ENCODE data around the gene HGS. TPM values are rescaled to one million over a fixed set of nuclear protein-coding genes. Genes with fewer than 3 reads are reported as not detected.
A peak's percentile ranks its signal among the peaks of the same experiment; 100 is the strongest.

HGS gene
- polyA plus RNA-seq, 1 donor from 2014 or later: 81.1 TPM

GRCh38 chr17:81703747-81704654, 20.2 kb downstream of the HGS start:
- H4K20me1 ChIP-seq (ENCODE audit: insufficient read depth): no peaks in the 10 kb centered on the region
- H3K9me3 ChIP-seq (ENCODE audit: low read length): no peaks in the 10 kb centered on the region
- H3K4me2 ChIP-seq (ENCODE audit: low read length): peak overlapping the region; percentile 92
- H3K27ac ChIP-seq (ENCODE audit: low read length): peak overlapping the region; percentile 80
- H3F3A ChIP-seq (ENCODE audit: insufficient read depth, low read length, poor library complexity, severe bottlenecking): no peaks in the 10 kb centered on the region
- H3K9ac ChIP-seq (ENCODE audit: low read length): peak overlapping the region; percentile 94
- H3K79me2 ChIP-seq (replicated peaks; ENCODE audit: insufficient read depth, low read length): peaks cover 25% of the 10 kb centered on the region
- TF ChIP-seq EP300 (conservative IDR thresholded peaks at IDR 0.05; ENCODE audit: poor library complexity, severe bottlenecking) (no peak), SMC3 (conservative IDR thresholded peaks at IDR 0.05; ENCODE audit: poor library complexity) (no peak), POLR2AphosphoS5 (IDR thresholded peaks at IDR 0.05) (no peak), MXI1 (conservative IDR thresholded peaks at IDR 0.05; ENCODE audit: poor library complexity, severe bottlenecking) (peak; percentile 5)
- TF ChIP-seq, protein P1, sequence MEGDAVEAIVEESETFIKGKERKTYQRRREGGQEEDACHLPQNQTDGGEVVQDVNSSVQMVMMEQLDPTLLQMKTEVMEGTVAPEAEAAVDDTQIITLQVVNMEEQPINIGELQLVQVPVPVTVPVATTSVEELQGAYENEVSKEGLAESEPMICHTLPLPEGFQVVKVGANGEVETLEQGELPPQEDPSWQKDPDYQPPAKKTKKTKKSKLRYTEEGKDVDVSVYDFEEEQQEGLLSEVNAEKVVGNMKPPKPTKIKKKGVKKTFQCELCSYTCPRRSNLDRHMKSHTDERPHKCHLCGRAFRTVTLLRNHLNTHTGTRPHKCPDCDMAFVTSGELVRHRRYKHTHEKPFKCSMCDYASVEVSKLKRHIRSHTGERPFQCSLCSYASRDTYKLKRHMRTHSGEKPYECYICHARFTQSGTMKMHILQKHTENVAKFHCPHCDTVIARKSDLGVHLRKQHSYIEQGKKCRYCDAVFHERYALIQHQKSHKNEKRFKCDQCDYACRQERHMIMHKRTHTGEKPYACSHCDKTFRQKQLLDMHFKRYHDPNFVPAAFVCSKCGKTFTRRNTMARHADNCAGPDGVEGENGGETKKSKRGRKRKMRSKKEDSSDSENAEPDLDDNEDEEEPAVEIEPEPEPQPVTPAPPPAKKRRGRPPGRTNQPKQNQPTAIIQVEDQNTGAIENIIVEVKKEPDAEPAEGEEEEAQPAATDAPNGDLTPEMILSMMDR (IDR thresholded peaks at IDR 0.05; ENCODE audit: poor library complexity, severe bottlenecking): no peak
- no peaks in the 10 kb centered on the region for H3K27me3 ChIP-seq (ENCODE audit: insufficient read depth, low read depth, low read length)
- peak overlapping the region; percentile 27 for H2AFZ ChIP-seq (ENCODE audit: low read depth, low read length)
- H3K4me3 ChIP-seq (ENCODE audit: low read length): peak overlapping the region; percentile 96
- H3K9me2 ChIP-seq (ENCODE audit: insufficient read depth, low read length): no peaks in the 10 kb centered on the region
- no peaks in the 10 kb centered on the region for H3K36me3 ChIP-seq (ENCODE audit: insufficient read depth, low read length)

DNA sequence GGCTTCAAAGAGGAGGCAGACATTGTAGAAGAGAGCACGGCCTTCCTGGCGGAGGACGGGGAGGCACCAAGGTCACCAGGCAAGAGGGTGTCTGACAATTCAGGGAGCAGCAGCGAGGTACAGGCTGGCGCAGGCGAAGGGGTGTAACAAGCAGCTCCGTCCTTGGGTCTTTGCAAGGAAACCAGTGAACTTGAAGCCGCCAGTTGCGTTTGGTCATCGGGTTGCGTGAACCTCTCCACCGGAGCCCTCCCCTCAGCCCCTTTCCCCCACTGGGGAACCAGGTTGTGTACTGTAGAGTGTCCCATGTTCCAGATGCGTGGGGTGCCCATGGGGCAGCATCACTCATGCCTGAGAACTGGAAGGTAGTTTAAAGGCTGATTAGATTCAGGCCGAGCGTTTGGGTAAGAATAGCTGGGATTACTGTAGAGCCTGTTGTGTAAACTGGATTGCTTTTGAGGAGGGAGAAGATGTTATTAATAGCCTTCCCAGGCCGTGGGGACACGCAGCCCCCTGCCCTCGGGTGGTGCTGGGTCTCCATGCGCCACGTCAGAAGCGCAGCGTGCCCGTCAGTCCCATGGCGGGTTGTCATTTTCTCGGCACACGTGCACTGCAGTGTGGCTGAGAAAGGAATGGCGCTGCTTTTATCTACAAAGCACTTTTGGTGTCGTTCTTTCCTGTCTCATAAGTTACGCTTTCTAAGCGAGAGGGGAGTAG, 21.9 kb downstream of the HGS start:
- Histone ChIP-seq H3K4me2 (ENCODE audit: low read length) (no peak overlapping the region), H3K9ac (ENCODE audit: low read length) (no peak overlapping the region), H3K9me3 (ENCODE audit: low read length) (no peaks in the 10 kb centered on the region), H3K27me3 (ENCODE audit: insufficient read depth, low read depth, low read length) (peaks cover 2% of the 10 kb centered on the region), H3K79me2 (replicated peaks; ENCODE audit: insufficient read depth, low read length) (peaks cover 25% of the 10 kb centered on the region), H3K4me3 (ENCODE audit: low read length) (no peak overlapping the region), H4K20me1 (ENCODE audit: insufficient read depth) (no peaks in the 10 kb centered on the region), H2AFZ (ENCODE audit: low read depth, low read length) (no peak overlapping the region), H3K9me2 (ENCODE audit: insufficient read depth, low read length) (no peaks in the 10 kb centered on the region), H3F3A (ENCODE audit: insufficient read depth, low read length, poor library complexity, severe bottlenecking) (no peaks in the 10 kb centered on the region), H3K36me3 (ENCODE audit: insufficient read depth, low read length) (no peaks in the 10 kb centered on the region), H3K27ac (ENCODE audit: low read length) (no peak overlapping the region)
- TF ChIP-seq EZH2 (IDR thresholded peaks at IDR 0.05; ENCODE audit: borderline replicate concordance, insufficient read depth, low read length, poor library complexity, severe bottlenecking) (no peak), TAF1 (IDR thresholded peaks at IDR 0.05; ENCODE audit: low read depth) (no peak), POLR2AphosphoS5 (IDR thresholded peaks at IDR 0.05) (no peak), REST (IDR thresholded peaks at IDR 0.05; ENCODE audit: borderline replicate concordance) (no peak), EP300 (conservative IDR thresholded peaks at IDR 0.05; ENCODE audit: poor library complexity, severe bottlenecking) (no peak), MXI1 (conservative IDR thresholded peaks at IDR 0.05; ENCODE audit: poor library complexity, severe bottlenecking) (no peak), SMC3 (conservative IDR thresholded peaks at IDR 0.05; ENCODE audit: poor library complexity) (no peak), RAD21 (conservative IDR thresholded peaks at IDR 0.05) (no peak)
- TF ChIP-seq, protein P1 (IDR thresholded peaks at IDR 0.05; ENCODE audit: poor library complexity, severe bottlenecking): no peak
